IMR-90 (cell line): Measurements from ENCODE around the gene BPIFB1.

Experiments
- BHLHE40 ChIP-seq: fragments of 150-350 bp; IDR thresholded peaks from 2 replicates; pipeline ENCODE4 v1.6.1; 2016; ENCODE audit warnings: mild to moderate bottlenecking, low read depth, low read length
- CEBPB ChIP-seq: IDR thresholded peaks from 2 replicates; pipeline ENCODE4 v1.6.1; 2012; ENCODE audit warnings: low read depth, low read length, improper control_type of control experiment
- CHD1 ChIP-seq: IDR thresholded peaks from 2 replicates; pipeline ENCODE4 v1.6.1; 2012; ENCODE audit warnings: low read depth, low read length, improper control_type of control experiment
- MAFK ChIP-seq: IDR thresholded peaks from 2 replicates; pipeline ENCODE4 v1.6.1; 2012; ENCODE audit warnings: low read depth, low read length, improper control_type of control experiment
- MAZ ChIP-seq: IDR thresholded peaks from 2 replicates; pipeline ENCODE4 v1.6.1; 2012; ENCODE audit warnings: low read depth, mild to moderate bottlenecking, low read length, improper control_type of control experiment, moderate library complexity, borderline replicate concordance
- MXI1 ChIP-seq: IDR thresholded peaks from 2 replicates; pipeline ENCODE4 v1.6.1; 2012; ENCODE audit warnings: low read depth, mild to moderate bottlenecking, low read length, moderate library complexity, borderline replicate concordance
- NFE2L2 ChIP-seq: fragments of 150-350 bp; IDR thresholded peaks from 2 replicates; pipeline ENCODE4 v1.6.1; 2016; ENCODE audit warnings: low read depth, mild to moderate bottlenecking, low read length
- POLR2A ChIP-seq: IDR thresholded peaks from 2 replicates; pipeline ENCODE4 v1.6.1; 2012; ENCODE audit warnings: mild to moderate bottlenecking, low read depth, low read length
- RAD21 ChIP-seq: IDR thresholded peaks from 2 replicates; pipeline ENCODE4 v1.6.1; 2012; ENCODE audit warnings: low read length, improper control_type of control experiment
- RCOR1 ChIP-seq: IDR thresholded peaks from 2 replicates; pipeline ENCODE4 v1.6.1; 2012; ENCODE audit warnings: mild to moderate bottlenecking, low read length, improper control_type of control experiment; ENCODE audit not compliant: insufficient replicate concordance
- TF ChIP-seq, protein P1 (sequence below): conservative IDR thresholded peaks from 2 replicates; pipeline ENCODE4 v1.5.1; 2012; ENCODE audit warnings: mild to moderate bottlenecking, low read depth, low read length, improper control_type of control experiment
- TF ChIP-seq, protein P2 (sequence below): fragments of 150-350 bp; IDR thresholded peaks from 2 replicates; pipeline ENCODE4 v1.6.1; 2017; ENCODE audit warnings: mild to moderate bottlenecking, antibody characterized with exemption, low read length, low read depth

DNA sequence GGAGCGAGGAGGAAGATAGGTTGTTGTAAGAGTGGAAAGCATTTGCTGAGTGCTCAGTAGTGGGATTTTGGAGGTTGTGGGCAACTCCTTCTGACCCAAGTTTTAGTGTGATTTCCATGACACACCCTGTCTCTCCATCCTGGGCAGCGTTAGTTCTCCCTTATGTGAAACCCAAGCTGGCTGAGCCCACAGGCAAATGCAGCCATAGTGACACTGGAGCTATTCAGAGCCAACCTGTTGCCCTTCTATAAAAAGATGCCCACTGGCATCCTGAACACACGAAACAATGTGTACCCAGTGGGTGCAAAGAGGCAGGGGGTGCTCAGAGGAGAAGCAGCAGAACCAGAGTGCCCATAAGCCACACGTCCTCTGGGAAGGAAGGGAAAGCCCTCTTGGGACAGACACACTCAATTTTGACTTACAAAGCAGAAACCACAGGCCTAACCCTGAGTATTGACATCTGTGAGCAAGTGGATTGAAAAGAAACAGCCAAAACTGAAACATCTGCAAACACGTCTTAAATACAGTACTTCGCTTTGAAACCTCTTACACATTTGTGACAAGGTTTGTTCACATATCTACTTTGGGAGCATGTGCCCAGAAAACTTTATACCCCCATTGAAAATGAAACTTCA, 54.6 kb downstream of the BPIFB1 start:
- no peak for TF ChIP-seq BHLHE40
- TF ChIP-seq POLR2A, result no peak
- TF ChIP-seq, protein P1, sequence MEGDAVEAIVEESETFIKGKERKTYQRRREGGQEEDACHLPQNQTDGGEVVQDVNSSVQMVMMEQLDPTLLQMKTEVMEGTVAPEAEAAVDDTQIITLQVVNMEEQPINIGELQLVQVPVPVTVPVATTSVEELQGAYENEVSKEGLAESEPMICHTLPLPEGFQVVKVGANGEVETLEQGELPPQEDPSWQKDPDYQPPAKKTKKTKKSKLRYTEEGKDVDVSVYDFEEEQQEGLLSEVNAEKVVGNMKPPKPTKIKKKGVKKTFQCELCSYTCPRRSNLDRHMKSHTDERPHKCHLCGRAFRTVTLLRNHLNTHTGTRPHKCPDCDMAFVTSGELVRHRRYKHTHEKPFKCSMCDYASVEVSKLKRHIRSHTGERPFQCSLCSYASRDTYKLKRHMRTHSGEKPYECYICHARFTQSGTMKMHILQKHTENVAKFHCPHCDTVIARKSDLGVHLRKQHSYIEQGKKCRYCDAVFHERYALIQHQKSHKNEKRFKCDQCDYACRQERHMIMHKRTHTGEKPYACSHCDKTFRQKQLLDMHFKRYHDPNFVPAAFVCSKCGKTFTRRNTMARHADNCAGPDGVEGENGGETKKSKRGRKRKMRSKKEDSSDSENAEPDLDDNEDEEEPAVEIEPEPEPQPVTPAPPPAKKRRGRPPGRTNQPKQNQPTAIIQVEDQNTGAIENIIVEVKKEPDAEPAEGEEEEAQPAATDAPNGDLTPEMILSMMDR, result no peak
- TF ChIP-seq NFE2L2, result no peak
- TF ChIP-seq RAD21, result no peak
- no peak for TF ChIP-seq CHD1
- TF ChIP-seq, protein P2, sequence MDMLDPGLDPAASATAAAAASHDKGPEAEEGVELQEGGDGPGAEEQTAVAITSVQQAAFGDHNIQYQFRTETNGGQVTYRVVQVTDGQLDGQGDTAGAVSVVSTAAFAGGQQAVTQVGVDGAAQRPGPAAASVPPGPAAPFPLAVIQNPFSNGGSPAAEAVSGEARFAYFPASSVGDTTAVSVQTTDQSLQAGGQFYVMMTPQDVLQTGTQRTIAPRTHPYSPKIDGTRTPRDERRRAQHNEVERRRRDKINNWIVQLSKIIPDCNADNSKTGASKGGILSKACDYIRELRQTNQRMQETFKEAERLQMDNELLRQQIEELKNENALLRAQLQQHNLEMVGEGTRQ, result no peak
- no peak for TF ChIP-seq MAZ
- no peak for TF ChIP-seq MXI1
- no peak for TF ChIP-seq CEBPB
- no peak for TF ChIP-seq RCOR1
- TF ChIP-seq MAFK, result no peak
